NCI-H2196 treated with DMSO at 0.1 percent for 48 hours (cell line): ENCODE data around the gene ODF2.
"Not testable (repeated sequence)": the region's sequence is repeated elsewhere in the genome, so short reads cannot be mapped to it uniquely, and the experiment has no call there.

Experiments used
- DNase-seq: peaks from one replicate; lab custom pipeline; 2025; ENCODE audit not compliant: unreplicated experiment; lab: John Stamatoyannopoulos, UW

Gene ODF2

DNA sequence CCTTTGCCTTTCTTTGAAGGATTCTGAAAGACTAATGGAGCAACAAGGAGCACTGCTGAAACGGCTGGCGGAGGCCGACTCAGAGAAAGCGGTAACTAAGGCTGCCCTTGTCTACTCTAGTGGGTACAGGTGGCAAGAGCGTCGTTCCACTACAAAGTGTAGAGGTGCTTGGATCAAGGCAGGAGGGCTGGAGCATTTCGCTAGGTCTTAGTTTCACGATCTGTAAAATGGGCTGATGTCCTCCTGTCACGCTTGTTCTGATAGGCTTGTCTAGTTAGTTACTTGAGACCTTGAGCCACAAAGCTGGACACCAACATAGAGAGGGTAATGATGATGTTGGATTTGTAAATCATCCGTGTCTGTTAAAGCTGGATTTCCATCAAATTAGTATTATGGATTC, 25.8 kb downstream of the ODF2 start:
- DNase-seq = no peak

DNA sequence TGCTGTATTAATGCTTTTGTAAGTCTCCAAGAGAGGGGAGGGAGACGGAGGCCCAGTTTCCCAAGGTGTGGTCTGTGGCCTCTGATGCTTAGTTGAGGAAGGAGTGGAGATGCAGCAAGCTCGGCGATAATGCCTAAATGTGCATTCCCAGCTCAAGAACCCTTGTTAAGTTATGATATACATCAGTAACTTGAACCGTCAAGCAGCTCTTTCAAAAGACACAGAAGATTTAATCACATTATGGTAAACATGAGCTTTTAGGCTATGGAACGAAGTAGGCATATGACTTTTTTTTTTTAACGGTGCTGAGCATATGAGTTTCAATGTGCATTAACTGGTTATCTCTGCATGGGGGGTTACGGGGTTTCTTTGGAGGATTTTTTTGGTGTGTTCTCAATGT, 26.4 kb downstream of the ODF2 start:
- no peak for DNase-seq

DNA sequence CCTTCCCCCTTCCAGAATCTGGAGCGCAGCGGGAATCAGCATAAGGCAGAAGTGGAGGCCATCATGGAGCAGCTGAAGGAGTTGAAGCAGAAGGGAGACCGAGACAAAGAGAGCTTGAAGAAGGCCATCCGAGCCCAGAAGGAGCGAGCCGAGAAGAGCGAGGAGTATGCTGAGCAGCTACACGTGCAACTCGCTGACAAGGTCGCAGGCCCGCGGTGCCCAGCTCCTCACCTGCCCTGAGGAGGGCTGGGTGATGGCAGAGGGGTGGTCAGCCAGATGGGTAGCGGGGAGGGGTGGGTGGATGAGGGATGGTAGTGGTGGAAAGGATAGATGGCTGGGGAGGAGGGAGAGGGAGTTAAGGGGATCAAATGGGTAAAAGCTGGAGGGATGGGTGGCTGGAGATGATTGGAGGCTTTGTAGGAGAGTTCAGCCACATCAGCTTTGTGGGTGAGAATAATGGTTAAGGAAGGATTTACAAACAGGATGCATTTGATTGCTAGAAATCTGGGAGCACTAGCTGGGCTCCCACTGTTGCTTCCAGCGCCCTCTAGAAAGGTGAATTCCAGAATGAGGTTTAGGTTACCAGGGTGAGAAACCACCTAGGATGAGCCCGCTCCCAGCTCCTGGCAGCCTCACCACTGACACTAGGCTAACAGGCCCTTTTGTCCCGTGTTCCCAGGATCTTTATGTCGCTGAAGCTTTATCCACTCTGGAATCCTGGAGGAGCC, 29.0 kb downstream of the ODF2 start:
- no peak for DNase-seq

DNA sequence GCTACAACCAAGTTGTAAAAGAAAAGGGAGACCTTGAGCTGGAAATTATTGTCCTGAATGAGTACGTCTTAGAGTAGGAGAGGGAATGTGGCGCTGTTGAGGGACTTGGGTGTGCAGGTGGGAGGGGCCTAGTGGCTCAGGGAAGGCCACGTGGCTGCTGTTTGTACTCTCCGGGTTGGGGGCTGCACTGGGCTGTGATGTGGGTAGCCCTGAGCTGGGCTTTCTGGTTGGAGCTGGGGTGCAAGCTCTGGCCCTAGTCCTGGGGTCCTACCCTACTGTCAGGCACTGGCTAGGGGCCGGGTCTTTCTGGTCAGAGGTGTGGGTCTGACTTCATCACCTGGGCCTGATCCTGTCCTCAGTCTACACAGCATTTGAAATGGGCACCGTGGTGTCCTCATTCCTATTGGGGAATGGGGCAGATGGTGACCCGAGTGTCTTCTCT, 29.6 kb downstream of the ODF2 start:
- DNase-seq = no peak

DNA sequence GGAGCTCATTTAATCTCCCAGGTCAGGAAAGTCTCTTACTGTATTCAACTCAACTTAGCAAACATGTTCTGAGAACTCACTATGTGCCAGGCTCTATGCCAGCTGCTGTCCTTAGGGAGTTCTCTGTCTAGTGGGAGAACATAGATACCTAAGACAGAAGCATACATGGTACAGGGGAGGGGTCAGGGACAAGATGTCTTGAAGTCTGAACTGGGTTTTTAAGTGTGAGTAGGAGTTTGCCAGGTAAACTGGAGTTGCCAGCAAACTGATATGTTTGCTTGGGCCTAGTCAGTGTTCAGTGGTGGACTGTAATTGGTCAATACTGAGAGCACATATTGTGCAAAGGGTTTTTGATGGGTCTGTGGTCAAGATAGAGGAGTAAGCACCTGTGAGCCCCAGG, 30.4 kb downstream of the ODF2 start:
- DNase-seq = no peak

DNA sequence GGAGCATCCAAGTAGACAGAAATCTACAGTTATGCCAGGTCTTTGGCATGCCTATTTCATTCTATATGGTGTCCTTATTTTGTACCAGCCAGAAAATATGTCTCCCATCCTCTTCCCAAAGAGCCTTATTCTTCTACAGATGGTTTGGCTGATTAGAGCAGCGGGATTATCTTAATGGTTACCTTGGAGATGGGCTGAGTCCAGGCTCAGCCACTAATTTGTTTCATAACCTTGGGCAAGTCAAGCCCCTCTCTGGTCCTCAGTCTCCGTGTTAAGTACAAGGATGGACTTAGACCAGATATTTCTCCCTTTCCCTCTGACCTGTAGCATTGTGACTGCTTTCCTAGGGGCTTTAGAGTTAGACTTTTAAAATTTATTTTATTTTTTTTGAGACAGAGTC, 37.6 kb downstream of the ODF2 start:
- DNase-seq = no peak

DNA sequence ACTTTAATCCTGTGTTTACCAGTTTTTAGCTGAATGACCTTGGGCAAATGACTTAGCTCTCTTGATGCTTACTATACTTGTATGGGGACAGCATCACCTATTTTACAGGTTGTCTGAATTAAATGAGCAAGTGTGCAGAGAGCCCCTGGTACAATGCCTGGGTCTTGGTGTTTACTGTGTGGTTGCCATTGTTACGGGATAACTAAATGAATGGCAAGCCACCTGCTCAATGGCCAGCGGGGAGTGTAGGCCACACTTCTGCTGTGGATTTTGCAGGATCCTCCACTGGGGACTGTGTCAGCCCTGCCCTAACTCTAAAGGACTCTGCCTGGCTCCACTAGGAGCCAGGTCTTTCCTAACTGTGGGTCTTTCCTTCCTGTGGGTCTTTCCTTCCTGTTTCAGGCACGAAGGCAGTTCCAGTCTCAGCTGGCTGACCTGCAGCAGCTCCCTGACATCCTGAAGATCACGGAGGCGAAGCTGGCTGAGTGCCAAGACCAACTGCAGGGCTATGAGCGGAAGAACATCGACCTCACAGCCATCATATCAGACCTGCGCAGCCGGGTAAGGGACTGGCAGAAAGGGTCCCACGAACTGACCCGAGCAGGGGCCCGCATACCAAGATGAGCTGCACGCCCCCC, 38.4 kb downstream of the ODF2 start:
- peak; percentile 59 for DNase-seq

DNA sequence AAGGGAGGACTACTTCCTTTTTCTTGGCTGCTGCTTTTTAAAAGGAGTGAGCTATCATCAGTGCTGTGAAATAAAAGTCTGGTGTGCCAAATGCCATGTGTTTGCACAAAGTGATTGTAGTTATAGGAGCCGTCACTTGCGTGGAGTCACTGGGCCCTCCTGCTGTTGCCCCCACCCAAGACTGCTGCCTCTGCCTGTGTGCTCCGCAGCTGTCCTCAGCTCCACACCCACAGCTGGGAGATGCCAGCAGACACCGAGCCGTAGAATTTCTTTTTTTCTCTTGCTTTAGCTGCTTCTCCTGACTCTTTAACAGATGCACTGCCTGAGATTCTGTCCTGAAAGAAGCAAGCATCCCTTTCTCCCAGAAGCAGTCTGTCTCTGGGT, 38.9 kb downstream of the ODF2 start:
- no peak for DNase-seq

DNA sequence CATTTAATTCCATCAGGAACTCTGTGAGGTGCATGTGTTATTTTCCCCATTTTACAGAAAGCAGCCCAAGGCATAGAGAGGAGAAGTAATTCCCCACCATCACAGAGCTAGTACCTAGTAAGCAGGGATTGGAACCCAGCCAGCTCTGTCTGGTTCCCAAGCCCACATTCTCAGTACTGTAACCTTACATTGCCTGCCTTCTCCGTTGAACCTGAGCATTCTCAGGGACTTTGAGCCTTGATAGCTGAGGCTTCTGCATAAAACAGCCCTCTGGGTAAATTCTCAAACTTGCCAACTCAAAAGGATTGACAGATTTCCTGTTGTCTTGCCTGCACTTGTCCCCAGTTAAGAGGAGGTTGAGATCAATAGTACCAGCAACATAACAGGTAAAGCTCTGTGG, 39.5 kb downstream of the ODF2 start:
- DNase-seq = no peak

DNA sequence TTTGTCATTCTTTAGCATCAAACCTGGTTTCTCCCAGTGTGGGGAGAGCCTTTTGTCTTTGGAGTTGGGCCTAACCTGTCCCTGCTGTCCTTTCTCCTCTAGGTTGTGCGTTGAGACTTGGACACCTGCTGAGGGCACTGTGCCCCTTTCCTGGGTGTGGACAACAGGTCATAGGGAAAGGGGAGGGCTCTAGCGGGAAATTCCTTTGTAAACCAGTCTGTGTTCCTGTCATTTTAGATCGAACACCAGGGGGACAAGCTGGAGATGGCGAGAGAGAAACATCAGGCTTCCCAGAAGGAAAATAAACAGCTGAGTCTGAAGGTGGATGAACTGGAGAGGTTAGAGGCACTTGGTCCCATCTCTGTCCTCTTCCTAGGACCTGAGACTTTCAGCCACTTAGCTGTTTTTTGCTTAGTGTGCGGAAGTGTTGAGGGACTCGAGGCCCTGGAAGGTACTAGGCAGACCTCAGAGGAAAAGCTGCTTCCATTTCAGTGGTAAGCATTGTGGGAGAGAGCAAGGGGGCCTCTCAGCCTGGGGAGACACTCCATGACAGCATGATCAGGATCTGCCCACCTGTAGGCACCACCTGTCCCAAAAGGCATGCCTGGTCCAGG, 40.1 kb downstream of the ODF2 start:
- no peak for DNase-seq

DNA sequence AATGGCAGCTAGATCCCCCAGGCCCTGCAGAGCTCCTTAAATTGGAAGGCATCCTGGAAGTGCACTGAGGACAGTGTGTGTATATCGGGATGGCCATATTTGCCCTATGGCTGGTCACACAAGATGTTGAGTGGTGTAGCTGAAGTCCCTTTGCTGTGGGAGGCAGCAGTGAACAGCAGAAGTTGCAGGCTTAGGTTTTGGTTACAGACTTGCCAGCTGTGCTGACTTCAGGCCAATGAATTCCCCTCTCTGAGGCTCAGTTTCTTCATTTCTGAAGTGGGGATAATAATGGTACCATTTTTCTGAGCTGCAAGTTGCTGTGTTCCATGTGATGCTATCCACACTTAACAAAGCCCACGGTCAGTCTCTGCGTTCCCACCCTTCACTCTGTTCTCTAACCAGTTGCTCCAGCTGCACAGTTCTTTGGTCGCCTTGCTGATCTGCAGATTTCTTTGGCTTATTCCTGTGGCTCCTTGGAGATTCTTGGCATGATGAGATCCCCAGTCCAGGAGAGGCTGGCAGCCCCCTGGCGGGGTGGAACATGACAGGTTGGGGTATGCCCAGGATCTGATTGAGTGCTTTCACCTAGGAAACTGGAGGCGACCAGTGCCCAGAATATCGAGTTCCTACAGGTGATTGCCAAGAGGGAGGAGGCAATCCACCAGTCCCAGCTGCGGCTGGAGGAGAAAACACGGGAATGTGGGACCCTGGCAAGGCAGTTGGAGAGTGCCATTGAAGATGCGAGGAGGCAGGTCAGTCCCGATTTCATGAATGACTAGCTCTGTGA, 42.2 kb downstream of the ODF2 start:
- no peak for DNase-seq

DNA sequence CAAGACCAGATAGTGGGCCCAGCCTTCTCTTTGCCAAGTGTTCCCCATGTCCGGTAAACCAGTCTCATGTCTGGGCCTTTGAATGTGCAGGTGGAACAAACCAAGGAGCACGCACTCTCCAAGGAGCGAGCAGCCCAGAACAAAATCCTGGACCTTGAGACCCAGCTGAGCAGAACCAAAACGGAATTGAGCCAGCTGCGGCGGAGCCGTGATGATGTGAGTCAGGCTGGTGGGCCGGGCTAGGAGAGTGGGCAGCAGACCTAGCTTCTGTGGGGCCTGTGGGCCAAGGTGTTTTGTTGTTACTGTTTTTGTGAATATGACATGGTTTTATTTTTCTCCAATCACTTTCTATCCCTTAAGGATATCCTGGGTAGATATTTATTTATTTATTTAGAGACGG, 43.1 kb downstream of the ODF2 start:
- DNase-seq = no peak

DNA sequence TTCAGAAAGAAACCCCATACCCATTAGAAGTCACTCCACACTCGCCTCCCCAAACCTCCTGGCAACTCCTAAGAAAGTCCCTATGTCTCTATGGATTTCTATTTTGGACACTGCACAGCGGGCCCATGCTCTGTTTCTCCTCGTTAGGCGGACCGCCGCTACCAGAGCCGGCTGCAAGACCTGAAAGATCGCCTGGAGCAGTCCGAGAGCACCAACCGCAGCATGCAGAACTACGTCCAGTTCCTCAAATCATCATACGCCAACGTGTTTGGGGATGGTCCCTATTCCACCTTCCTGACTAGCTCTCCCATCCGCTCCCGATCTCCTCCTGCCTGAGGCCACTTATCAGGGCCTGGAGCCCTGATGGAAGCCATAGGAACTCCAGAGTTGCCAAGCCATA, 44.1 kb downstream of the ODF2 start:
- DNase-seq = no peak

DNA sequence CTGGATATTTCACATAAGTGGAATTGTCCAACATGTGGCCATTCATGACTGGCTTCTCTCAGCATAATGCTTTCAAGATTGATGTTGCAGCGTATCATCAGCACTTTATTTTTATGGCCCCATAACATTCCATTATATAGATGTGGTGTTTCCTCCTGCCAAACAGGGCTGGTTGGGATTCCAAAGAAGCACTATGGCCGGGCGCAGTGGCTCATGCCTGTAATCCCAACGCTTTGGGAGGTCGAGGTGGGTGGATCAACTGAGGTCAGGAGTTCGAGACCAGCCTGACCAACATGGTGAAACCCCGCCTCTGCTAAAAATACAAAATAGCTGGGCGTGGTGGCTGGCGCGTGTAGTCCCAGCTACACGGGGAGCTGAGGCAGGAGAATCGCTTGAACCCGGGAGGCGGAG, 47.6 kb downstream of the ODF2 start:
- DNase-seq = not testable (repeated sequence)

DNA sequence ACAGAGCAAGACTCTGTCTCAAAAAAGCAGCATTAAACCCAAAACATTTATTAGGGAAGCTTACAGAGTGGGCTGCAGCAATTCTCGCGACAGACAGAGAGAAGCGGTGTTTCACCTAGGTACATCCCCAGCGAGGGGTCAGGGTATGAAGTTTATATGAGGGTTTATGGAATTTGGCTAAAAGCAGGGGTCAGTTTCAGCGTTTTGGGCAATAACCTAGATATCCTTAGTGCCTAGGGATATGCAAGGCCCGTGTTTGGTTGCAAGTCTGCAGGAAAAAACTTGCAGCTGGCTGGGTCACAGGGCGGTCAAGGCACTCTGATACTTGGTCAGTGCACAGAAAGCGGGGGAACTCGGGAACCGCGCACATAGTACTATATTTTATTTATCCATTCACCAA, 48.1 kb downstream of the ODF2 start:
- no peak for DNase-seq

DNA sequence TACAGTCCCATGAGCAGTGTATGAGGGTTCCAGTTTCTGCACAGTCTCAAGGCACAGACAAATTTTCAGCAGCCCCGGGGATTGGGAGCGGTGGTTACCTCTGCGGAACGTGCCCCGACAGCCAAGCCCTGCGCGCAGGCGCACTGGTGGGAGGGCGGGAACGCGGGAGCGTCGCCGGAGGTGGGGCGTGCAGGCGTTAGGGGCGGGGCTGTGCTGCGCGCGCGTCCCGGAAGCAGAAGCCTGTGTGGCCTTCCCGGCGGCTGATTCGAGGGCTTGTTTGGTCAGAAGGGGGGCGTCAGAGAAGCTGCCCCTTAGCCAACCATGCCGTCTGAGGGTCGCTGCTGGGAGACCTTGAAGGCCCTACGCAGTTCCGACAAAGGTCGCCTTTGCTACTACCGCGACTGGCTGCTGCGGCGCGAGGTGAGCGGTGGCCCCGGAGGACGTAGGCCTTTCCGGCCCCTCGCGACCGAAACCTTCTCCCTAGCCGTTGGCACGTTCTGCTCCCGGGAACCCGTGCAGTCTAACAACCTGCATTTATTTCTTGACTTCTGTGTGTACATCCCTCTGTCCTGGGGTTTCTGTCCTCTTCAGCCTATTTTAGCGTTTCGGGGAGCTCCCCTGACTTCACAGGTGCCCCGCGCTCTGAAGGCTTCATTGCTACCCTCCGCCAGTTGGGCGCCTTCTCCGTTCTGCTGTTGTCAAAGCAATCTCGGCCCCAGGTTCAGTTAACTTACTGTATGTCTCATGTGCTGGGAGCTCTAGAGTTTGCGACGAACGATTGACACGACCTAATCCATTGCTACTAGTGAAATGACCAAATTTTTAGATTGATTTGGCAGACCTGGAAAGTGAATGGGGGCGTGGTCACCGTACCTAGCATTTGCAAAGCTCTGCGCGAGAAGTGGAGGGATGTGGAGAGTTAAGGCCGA, 48.9 kb downstream of the ODF2 start, which contains the start of gene GLE1:
GLE1 (plus strand) TSS at position 235 of the 929 bp plus-strand sequence; CDS start at position 322, 87 bp downstream.
- DNase-seq = peak; percentile 93

DNA sequence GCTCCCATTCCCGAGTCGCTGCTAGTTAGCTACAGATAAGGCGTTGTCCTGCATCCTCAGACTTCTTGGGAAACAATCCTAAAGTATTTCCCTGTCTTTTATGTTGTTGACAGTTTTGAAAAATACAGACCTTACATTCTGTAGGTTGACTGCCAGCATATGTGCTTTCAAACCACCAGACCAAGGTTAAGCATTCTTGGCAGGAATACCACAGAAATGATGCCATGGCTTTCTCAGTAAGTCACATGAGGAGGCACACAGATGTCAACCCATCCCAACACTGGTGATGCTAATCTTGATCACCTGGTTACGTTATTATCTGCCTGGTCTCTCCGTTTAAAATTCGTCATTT, 49.6 kb downstream of the ODF2 start:
- no peak for DNase-seq

DNA sequence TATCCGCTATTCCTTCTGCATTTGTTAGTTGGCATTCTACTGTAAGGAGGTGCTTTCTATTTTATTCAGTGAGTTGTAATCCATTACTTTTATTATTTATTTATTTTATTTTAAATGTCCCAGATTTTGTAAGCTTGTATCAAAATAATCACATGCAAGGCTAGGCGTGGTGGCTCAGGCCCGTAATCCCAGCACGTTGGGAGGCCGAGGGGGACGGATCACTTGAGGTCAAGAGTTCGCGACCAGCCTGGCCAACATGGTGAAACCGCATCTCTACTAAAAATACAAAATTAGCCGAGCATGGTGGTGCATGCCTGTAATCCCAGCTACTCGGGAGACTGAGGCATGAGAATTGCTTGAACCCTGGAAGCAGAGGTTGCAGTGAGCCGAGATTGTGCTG, 50.1 kb downstream of the ODF2 start:
- DNase-seq = not testable (repeated sequence)

DNA sequence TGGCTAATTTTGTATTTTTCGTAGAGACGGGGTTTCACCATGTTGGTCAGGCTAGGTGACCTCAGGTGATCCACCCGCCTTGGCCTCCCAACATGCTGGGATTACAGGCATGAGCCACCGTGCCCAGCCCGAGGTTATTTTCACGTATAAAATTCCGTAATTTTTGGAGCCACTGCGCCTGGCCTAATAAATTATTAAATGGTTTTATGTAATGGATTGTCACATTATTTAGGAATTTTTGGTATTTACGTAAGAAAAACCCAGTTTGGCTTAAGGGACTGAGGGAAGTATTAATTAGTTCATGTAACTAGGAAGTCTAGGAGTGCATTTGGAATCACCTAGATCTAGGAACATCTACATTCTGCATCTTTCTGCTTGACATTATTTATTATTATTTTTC, 57.0 kb downstream of the ODF2 start:
- no peak for DNase-seq

DNA sequence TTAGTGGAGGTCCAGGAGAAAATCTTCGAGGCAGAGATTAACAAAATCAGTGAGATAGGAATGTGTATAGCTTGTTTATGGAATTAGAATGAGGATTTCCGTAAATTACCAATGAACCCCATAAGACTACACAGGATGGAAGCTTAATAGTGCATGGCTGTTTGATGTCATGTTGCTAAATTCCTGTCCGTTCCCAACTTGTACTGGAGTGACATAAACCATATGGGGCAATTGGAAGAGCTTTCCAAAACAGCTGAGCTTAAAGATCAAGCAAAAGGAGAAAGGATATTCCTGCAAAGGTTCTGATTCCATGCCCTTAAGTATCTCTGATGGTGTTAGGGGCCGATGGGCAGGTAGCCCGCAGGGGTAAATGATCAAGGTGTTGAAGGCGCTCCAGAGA, 66.2 kb downstream of the ODF2 start:
- no peak for DNase-seq
